GM18519 (cell line): ENCODE data around the gene HYDIN.

Experiments
- ATAC-seq: cut with Tn5 transposase; IDR thresholded peaks from one replicate; pipeline ENCODE4 v1.9.1; 2021; ENCODE audit warnings: mild to moderate bottlenecking, moderate library complexity; ENCODE audit not compliant: unreplicated experiment, low FRiP score

Gene HYDIN

DNA sequence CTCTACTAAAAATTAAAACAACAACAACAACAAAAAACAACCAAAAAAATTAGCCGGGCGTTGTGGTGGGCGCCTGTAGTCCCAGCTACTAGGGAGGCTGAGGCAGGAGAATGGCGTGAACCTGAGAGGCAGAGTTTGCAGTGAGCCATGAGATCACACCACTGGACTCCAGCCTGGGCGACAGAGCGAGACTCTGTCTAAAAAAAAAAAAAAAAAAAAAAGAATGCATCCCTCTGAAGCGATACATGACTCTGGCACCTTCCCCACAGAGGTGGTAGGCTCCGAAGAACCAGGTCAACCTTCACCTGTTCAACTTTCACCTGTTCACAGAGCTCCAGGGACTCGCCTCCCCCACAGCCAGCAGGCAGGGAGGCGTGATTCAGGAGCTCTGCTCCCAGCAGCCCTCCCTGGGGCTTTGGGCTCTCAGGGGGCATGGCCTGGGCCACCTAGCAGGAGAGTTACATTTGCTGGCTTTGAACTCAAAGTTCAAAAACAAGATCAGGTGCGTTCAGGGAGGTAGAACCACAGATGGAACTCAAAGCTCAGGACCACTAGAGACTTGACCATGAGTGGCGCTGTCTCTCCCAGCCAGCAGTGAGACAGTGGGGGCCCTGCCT is 435.1 kb downstream of the HYDIN start:
- no peak for ATAC-seq

DNA sequence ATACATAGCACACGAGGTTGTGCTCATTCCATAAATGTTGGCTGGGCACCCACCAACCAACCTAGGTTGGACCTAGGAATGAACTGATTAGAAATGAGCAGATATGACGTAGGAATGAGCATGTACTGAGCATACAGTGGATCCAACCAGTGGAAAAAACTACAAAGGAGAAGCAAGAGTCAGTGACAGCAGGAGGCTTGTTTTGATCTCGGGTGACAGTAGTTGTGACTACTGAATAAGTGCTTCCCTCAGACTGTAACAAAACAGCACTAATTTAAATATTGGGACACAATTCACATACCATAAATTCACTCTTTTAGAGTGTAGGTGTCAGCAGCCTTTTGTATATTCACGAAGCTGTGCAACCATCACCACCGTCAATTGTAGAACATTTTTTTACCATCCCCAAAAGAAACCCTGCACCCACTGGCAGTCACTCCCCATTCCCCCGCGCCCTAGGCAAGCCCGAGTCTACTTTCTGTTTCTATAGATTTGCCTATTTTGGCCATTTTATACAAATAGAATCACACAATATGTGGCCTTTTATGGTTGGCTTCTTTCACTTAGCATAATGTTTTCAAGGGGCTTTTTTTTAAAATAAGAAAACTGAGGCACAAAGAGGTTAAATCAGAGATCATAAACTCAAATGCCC is 436.5 kb downstream of the HYDIN start:
- ATAC-seq = peak; percentile 37

DNA sequence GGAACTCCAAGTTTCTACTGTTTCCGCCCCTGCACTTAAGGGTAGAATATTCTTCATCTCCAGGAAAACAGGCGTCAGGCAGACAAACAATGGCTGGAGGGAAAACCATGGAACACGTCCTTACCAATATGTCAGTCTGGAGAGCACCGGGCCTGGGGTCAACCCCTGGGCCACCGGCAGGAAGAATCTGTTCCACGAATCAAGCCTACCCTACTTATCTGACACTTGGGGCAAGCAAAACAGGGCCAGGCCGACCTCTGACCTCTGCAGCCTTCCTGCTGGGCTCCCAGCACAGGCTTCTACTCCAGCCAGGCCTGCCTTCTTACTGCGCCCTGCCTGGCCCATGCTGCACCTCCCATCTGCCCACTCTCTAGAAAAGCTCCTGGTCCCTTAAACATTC is 439.7 kb downstream of the HYDIN start:
- ATAC-seq = no peak

DNA sequence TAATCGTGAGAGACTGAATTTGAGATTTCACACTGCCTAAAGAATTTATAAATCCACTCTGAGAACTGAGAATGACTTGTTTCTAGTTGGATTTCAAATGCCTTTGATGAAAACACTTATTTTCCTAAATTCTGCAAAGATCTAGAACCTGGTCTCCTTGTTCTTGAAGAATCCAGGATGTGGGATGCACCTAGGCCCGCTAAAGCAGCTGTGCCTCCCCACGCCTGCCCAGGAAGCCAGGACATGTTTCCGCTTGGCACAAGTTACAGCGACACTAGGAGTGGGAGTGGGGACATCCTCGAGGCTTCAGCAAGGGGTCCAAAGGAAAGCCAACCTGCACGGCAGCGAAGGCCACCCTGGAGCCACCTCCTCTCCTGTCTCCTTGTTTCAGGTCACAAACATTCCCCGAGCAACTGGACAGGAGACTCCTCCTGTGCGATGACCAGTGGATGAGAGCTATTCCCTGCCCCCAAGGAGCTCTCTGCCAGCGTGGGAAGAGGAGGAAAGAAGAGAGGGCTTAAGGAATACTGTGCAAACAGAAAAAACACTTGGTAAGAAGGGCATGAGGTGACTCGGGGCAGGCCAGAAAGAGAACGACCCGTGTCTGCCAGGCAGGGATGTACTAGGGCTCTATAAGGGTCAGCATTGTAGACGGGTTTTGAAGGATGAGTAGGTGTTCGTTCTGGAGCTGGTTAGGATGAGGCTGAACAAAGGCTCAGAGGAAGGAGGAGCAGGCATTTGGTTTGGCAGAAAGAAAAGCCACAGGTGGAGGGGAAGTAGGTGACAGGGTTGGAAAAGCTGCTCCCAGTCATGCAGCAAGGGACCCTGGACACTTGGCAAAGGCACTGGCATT is 440.7 kb downstream of the HYDIN start:
- ATAC-seq = no peak

DNA sequence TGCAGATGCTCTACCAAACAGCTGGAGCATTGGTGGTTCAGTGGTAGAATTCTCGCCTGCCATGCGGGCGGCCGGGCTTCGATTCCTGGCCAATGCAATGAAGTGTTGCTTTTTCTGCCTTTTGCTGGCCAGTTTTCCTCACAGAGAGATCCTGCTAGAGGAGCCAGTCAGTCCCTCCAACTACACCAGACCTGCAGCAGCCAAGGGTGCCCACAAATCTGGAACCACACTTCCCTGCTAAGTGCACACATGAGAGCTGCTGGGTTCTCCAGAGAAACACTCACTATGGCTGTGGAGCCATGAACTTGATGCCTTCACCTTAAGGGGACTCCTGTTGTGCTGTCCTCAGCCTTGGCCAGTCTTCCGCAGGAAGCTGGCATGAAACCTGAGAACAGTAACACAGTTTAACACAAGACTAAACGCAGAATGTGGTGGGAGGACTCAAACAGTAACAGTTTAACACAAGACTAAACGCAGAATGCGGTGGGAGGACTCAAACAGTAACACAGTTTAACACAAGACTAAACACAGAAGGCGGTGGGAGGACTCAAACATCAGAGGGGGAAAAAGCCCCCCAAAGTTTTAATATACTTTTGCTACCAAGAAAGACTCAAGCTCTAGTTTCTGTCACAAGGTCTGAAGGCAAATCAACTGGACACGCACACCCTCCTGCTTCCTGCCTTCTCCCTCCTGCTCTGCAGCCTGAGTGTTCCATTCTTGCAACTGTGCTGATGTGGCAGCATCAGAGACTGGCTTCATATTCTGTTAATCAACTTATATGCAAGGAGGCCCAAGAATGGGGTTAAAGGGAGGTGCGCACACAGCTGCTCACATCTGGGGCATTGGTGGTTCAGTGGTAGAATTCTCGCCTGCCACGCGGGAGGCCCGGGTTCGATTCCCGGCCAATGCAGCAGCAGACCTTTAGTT is 441.6 kb downstream of the HYDIN start:
- ATAC-seq = no peak

DNA sequence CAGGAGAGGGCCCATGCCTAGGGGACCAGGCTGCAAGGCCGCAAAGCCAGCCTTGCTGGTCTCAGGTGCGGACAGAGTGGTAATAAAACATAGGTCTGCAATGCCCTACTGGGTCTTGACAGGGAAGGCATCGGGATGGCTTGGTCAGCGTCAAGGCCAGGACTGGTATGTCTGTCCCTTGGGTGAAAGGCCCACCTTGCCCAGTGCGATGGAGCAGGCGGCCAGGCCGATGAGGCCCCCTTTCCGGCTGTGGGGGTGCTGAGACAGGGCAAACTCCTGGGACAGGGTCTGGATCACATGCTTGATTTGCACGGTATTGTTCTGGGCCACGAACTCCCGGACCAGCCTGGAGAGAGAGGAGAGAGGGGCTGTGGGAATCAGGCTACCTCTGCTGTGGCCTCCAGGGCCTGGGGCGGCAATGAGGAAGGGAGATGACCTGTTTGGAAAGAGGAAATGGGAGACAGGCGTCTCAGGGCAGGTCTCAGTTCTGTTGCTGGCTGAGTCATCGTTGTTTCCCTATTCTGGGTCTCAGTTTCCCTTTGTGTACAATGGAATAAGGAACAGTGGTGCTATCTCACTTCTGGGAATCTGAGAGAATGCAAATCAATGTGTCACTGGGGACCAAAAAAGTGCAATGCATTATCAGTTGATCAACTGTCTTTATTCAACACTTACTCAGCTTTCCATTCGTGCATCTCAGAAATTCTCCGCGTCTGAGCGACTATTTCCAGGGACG is 444.3 kb downstream of the HYDIN start:
- ATAC-seq = no peak

GRCh38 chr16:70784692-70785555 is 445.6 kb downstream of the HYDIN start:
- no peak for ATAC-seq

DNA sequence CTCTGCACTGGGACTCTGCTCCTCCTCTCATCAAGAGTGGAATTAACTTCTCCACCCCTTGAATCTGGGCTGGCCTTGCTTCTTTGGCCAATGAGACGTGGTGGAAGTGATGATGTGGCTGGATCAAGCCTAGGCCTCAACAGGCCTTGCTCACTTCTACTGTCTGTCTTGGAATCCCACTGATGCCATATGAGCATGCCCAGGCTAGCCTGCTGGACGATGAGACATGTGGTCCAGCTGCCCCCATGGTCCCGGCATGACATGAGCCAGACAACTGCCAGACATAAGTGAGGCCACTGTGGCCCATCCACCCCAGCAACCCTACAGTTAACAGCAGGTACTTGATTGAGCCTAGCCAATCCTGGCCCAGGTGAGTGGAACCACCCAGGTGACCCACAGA is 448.3 kb downstream of the HYDIN start:
- ATAC-seq = no peak

GRCh38 chr16:70781800-70782199 is 448.7 kb downstream of the HYDIN start:
- no peak for ATAC-seq

DNA sequence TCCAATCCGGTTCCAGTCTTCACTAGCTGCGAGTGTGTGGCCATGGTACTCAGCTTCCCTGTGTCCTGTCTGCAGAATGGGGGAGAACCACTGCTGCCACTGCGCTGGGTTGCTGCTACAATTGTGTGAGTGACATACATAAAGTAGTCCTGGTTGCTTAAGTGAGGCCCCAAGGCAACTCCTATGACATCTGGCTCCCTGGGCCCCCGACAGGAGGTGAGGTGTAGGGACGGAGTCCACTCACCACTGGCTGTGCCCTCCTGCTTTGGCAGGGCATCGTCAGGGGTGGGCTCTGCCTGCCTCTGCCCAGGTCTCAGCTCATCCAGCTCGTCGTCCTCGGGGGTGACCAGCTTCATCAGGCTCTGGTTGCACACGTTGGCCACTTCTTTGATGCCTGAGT is 450.0 kb downstream of the HYDIN start:
- no peak for ATAC-seq

DNA sequence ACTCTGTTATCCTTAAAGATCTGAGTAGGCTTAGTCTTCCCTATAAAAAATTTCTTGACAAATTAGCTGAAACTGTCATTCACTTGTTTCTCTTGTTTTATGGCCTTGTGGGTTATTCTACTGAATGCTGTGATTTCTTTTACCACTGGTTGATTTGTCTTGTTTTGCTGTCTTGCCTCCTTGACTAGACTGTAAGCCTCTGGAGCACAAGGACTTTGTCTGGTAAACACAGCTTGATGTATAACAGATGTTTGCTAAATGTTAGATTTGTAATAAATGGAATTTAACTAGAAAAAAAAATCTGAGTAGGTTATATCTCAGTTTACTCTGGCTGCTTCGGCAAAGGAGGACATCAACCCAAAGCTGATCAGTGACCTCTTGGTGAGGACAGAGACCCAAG is 451.2 kb downstream of the HYDIN start:
- ATAC-seq = no peak

GRCh38 chr16:70778901-70779309 is 451.6 kb downstream of the HYDIN start:
- no peak for ATAC-seq

GRCh38 chr16:70777973-70778406 is 452.5 kb downstream of the HYDIN start:
- ATAC-seq = no peak

GRCh38 chr16:70777496-70777895 is 453.0 kb downstream of the HYDIN start:
- no peak for ATAC-seq

DNA sequence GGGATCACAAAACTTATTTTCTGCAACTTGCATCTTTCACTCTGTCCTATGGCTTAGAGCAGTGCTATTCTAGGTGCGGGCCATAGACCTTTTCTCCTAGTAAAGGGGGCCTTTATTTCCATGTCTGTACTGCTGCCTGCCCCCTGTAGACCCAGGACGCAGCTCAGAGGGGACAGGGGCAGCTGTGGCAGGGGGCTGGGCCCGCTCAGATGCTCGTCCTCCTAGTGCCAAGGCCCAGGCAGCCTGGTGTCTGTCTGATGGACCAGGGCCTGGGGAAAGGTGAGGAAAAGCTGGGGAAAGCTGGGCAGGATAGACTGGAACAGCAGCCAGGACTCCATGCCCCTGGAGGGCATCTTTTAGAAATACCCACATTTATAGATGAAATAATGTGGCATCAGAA is 455.1 kb downstream of the HYDIN start:
- ATAC-seq = no peak

GRCh38 chr16:70774261-70774660 is 456.3 kb downstream of the HYDIN start:
- no peak for ATAC-seq

DNA sequence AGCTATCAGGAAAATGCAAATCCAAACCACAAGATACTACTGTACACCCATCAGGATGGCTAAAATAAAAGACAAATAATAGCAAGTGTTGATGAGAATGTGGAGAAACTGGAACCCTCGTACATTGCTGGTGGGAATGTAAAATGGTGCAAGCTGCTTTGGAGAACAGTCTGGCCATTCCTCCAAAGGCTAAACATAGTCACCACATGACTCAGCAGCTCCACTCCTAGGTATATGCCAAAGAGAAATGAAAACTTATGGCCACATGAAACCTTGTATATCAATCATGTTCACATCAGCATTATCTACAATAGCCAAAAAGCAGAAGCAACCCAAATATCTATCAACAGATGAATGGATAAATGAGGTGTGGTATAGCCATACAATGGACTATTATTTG is 458.0 kb downstream of the HYDIN start:
- ATAC-seq = no peak

- ATAC-seq = no peak
These were observed 459.6 kb downstream of the HYDIN start for GRCh38 chr16:70770626-70771552.
